CD4-positive, alpha-beta T cell treated with Interleukin-1 beta for 1 hour (primary cell): ENCODE data around the gene DNAJB6.
A peak's percentile ranks its signal among the peaks of the same experiment; 100 is the strongest.

Experiments used
- DNase-seq, 2 donors: peaks; one replicate each; pipeline ENCODE4 v3.0.0-alpha.2; 2020 to 2022

Gene DNAJB6

DNA sequence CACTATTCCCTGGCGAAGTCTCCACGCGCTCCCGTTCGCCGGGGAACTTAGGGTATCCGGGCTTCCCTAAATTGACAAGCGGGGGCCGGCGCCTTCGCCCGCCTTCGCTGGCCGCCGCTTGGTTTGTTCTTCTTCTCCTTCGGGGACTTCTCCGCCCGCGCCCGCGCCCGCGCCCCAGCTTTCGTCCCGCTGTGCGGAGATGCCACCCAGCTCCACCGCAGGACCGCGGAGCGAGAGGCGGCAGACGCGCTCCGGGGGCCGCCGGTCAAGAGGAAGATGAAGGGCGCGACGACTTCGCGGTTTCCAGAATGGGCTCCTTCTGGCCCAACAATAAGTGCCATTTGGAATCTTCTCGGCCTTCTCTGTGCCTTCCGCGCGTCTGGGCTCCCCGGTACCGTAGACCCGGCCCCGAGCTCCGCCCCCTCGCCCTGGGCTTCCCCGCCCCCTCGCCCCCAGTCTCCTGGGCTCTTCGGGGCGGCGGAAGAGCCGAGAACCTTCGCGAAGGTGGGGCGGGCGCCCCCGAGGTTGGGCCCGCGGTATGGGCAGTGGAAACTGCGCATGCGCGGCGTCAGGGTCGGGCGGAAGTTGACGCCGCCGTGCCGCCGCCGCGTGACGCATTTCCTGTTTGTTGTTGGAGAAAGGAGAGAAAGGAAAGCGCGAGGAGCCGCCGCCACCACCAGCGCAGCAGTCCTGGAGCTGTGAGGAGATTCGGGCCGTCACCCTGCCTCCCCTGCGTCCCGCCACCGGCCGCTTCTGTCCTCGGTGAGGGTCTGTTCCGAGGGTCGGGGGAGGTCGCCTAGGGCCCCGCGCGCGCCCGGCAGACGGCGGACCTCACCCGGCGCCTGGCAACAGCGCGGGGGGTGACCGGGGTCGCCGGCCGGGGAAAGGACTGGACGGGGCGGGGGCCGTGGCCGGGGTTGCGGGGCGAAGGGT is at the start of gene DNAJB6:
DNAJB6 (plus strand) TSS at position 622 of the 933 bp plus-strand sequence. CDS start 21,569 bp downstream, outside the sequence.
- peak; percentile 96 to 97 for DNase-seq

DNA sequence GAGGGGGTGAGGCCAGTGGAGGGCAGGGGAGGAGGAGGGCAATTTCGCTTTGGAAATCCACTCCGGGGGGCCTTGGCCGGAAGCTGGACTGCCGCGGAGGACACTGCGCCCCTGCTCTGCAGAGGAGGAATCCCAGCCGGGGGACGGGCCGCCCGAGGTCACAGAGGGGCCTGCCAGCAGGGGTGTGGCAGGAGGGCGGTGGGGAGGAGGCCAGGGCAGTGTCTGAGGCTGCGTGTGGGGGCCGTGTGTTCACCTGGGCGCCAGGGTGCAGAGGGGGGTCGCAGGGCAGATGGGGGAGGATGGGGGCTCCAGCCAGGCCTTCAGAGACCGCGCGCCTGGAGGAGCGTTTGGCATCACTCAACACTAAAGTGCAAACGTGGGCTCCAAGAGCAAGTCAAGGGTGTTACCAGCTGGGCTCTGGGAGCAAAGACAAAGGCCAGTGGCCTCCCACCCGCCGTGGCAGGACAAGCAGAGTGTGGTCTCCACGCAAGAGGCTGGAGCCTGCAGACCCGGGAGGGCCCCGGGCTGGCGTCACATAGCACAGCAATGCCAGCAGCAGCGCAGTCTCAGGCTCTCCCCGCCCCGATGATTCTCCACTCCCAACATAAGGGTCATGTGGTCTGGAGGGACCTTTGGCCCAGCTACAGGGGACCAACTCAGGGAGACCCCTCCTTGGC is 45.3 kb upstream of the DNAJB6 start:
- DNase-seq, result no peak

GRCh38 chr7:157292258-157292657 is 44.5 kb upstream of the DNAJB6 start:
- DNase-seq, result no peak

GRCh38 chr7:157292770-157293412 is 43.9 kb upstream of the DNAJB6 start:
- no peak for DNase-seq

GRCh38 chr7:157293413-157293788 is 43.4 kb upstream of the DNAJB6 start:
- DNase-seq, result no peak

GRCh38 chr7:157294773-157295172 is 42.0 kb upstream of the DNAJB6 start:
- DNase-seq, result no peak

DNA sequence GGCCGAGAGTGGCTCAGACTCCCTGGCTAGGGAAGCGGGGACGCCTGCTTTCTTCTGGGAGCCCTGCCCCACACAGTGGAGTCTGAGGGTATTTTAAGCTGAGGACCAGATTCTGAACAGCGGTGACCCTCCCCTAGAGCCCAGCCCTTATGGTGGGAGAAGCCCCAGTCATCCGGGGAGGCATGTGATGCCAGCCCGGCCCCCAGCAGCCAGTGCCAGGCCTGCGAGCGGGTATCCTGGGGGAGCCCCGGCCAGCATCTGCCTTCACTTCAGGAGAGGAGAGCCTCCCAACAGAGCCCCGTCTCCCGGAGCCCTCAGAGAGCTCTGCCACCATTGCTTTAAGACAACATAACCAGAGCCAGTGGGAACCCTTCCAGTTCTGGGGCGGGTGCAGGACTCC is 41.5 kb upstream of the DNAJB6 start:
- DNase-seq, result no peak

DNA sequence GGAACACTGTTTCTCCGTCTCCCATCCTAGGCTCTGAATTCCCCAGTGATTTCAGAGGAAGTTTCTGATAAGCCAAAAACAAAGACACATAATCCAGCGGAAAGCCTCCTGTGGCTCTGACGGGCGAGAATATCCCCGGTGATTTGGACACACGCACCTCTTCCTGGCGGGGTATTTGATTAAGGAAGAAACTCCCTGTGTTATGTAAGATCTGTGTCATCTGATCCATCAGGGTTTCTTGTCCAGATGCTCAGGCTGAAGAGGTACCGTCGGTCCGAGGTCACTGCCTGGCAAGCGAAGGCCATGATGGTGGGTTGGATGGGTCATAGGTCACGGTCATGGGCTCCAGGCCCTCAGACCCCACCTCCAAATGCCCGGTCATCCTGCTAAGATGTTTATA is 39.6 kb upstream of the DNAJB6 start:
- no peak for DNase-seq

DNA sequence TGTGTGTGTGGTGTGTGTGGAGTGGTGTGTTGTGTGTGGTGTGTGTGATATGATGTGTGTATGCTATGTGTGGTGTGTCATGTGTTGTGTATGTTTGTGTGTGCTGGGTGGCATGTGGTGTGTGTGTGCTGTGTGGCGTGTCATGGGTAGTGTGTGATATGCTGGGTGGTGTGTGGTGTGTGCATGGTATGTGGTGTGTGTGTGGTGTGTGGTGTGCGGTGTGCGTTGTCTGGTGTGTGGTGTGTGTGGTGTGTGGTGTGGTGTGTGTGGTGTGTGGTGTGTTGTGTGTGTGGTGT is 37.5 kb upstream of the DNAJB6 start:
- no peak for DNase-seq

- DNase-seq, result peak; percentile 59 to 74
Measured at GRCh38 chr7:157299613-157300368, 37.0 kb upstream of the DNAJB6 start.

DNA sequence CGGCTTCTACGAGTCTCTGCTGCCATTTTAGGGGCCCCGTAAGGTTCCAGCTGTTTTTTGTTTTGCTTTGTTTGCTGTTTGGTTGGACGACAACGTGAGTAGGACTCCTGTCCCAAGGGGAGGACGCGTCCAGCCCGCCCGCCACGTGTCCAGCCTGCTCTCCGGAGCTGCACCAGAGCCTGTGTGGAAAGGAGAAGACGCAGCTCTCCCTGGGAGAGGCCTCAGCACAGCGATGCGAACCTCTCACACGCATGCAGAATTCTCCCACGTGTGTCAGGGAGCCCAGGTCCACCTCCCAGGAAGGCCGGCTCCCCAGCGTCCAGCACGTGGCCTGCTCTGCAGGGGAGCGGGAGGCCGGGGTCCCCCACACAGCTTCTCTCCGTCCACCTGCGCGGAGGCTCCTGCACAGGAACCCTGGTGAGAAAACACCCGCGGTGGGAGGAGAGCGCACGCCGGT is 36.4 kb upstream of the DNAJB6 start:
- DNase-seq, result no peak

GRCh38 chr7:157301610-157302120 is 35.1 kb upstream of the DNAJB6 start:
- no peak for DNase-seq

- no peak for DNase-seq
Measured at GRCh38 chr7:157306846-157307838, 29.7 kb upstream of the DNAJB6 start.

DNA sequence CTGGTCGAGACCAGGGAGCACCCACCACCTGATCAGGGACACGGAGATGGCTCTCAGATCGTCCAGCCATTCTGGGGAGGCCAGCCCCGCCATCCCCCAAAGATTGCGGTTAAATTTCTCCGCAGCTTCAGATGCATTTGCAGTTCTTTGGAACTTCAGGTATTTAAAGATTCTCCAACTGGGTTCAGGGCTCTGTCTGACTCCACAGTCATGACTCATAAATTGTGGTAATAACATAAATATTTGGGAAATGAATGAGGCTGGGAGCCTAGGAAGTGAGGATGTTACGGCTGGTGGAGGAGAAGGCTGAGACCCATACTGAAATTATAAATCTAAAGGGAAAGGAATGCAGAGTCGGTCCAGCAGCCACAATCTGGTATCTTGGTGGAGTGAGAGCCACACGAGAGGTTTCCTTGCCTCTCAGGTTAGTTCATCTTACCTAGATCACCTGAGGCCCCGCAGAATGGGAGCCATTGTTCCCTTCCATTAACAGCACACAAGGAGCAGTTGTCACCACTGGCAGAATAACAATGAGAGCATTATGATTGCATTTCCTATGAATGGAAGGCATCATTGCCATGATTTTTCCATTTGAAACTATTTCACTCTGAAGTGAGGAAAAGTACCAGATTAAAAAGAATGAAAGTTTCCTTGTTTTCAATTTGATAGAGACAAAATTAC is 26.7 kb upstream of the DNAJB6 start:
- DNase-seq, result no peak

DNA sequence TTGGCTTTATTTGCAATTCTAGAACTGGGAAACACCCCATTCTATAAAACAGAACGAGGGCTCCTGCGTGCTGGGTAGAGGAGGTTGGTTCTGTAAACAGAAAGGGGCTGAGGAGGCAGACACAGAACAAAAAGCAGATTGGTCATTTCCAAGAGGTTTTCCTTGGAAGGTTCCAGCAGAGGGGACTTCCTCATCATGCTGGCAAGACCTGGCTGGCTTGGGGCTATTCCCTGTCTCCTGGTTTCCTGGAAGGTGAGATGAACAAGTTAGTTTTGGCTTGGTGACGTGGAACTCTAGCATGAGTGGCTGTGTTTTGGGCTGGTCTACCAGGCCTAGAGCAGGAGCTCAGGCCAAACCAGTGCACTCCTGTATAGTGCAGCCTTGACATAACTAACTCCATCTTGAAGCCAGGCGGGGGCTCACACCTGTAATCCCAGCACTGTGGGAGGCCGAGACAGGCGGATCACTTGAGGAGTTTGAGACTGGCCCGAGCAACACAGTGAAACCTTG is 26.1 kb upstream of the DNAJB6 start:
- DNase-seq, result no peak

- DNase-seq, result no peak
Measured at GRCh38 chr7:157312941-157313340, 23.9 kb upstream of the DNAJB6 start.

DNA sequence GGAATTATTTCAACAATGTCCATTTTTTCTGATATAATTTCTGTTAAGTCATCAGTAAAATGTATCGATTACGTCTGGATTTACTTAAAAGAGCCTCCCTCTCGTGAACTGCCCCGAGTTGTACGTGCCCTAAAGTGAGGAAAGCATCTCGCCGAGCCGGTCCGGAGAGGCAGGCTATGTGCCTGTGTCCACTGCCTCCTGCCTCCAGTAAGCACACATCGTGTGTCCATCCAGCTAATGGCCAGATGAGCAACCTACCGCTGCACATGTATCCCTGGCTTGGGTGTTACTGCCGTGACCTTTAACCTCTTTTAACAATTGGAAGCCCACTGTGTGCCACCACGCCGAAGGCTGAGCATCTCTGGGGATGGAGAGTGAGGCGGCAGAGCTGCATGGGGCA is 23.2 kb upstream of the DNAJB6 start:
- no peak for DNase-seq

DNA sequence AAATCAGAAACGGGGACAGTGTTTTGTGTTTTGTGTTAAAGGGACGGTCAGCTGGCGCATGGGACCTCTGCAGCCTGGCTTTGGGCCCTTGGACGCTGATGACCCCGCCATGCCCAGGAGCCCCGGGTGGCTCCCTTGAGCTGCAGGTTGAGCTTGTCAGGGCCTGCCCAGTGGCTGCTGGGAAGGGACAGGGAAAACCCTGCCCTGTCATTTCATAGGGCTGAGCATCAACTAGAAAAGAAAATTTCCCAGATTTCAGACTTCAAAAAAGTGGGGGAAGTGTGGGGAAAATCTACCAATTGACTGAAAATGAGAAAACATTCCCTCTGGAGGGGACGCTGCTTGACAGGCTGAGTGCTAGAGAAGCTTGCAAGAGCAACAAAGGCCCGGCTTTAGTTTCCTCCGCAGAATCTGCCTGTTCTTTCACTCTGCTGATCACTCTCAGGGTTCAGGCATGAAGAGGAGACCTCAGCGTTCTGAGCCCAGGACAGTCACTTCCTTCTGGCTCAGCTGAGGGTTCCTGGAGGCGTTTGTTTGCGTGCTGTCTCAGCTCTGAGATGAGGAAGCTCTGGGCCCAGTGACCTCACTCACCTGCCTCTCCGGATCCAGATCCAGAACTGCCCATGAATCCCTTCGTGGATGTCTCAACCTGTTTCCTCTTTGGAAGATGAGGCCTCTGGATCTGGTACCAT is 18.6 kb upstream of the DNAJB6 start:
- peak in 1 of 2 donors; percentile 45 for DNase-seq

GRCh38 chr7:157320608-157320980 is 16.2 kb upstream of the DNAJB6 start:
- no peak for DNase-seq

- no peak for DNase-seq
Measured at GRCh38 chr7:157323401-157323800, 13.4 kb upstream of the DNAJB6 start.
